Smooth muscle cell of bladder (primary cell): ENCODE results near the gene GNAS-AS1. TPM values are rescaled to one million over a fixed set of nuclear protein-coding genes. Genes with fewer than 3 reads are reported as not detected.

Source experiments
- total RNA-seq: library from RNA; depleted of rRNA; stranded (reverse); fragments of >200 nt; gene quantifications from 2 replicates; pipeline ENCODE4 v1.2.3, GENCODE V29; 2014

Gene GNAS-AS1
- 0.71 and 1.2 TPM in 2 replicates for total RNA-seq

DNA sequence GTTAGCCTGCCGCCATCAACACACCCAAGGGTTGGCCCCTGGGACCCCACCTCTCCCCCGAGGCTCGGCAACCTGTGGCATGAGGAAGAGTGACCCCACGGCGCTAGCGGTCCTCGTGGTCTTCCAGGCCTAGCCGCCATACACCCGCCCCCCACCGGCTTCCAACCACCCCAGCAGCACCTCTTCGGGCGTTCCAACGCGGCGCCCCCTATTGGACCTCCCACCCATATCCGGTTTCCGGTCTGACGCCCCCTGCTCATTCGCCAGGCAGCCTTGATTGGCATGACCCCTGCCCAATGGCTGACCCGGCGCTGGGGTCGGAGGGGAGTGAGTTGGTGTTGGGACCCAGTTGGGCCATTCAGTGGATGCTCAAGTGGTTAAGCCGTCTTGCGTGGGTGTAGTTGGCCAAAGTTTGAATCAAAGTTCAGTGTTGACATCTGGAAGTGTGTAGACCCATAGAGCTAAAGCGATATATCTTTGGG is at the start of gene GNAS-AS1:
GNAS-AS1 (minus strand) TSS at position 210 of the 482 bp plus-strand sequence.

DNA sequence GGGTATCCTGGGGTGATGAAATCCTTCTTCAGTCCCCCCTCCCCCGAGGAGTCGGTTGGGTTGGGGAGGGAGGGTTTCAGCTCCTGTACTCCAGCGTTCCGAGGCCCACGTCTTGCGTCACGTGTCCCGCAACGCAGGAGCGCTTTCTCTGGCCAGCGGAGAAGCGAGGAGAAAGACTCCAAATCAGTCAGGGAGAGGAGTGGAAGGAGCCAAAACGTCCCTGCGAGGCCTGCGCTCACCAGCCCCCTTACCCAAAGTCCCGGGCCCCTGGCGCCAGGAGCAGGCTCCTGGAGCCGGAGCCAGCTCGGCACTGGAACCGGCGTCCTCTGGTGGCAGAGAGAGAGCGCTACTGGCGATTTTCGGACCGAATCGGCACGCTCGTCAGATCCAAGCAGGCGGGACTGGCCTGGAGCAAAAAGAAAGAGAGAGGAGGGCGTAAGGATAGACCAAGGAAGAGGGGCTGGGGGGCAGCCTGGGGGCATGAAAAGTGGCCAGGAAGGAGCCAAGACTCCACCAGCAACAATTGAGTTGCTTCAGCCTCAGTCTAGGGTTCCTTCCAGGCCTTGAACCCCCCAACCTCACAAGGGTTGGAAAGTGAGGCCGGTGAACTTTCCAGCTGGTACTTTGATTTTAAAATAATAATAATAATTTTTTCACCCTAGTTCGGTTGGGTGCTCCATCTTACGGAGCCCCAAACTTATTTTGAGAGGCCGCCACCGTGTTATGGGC is 2.0 kb upstream of the GNAS-AS1 start, which contains the start of gene GNAS:
GNAS (plus strand) TSS at position 174 of the 729 bp plus-strand sequence.

Other genes starting within 250 kb of the GNAS-AS1 start
- 34.7 and 55.7 TPM in 2 replicates for gene STX16, start 199.6 kb downstream of the GNAS-AS1 start, total RNA-seq
- gene NPEPL1, start 158.1 kb downstream of the GNAS-AS1 start, total RNA-seq: 25.2 and 26.6 TPM in 2 replicates
- gene GNAS, start 1.8 kb upstream of the GNAS-AS1 start, total RNA-seq: 386 and 451 TPM in 2 replicates
- 44.7 and 49.2 TPM in 2 replicates for gene NELFCD, start 130.4 kb upstream of the GNAS-AS1 start, total RNA-seq
- gene CTSZ, start 156.4 kb upstream of the GNAS-AS1 start, total RNA-seq: 144 and 195 TPM in 2 replicates
- gene TUBB1, start 168.5 kb upstream of the GNAS-AS1 start, total RNA-seq: under 0.01 TPM in 1 of 2 replicates, not detected in the other
- 31.0 and 36.1 TPM in 2 replicates for gene ATP5F1E, start 181.4 kb upstream of the GNAS-AS1 start, total RNA-seq
- 85.8 and 86.5 TPM in 2 replicates for gene PRELID3B, start 191.9 kb upstream of the GNAS-AS1 start, total RNA-seq